GM18526 (cell line): ENCODE data around the gene HTATIP2.

Source experiments
- POLR2A ChIP-seq: IDR thresholded peaks from 3 replicates; pipeline ENCODE4 v1.6.1; 2011; ENCODE audit not compliant: insufficient read length; ENCODE audit errors: extremely low read depth

The HTATIP2 gene

GRCh38 chr11:20363500-20364340 lies at the start of gene HTATIP2:
Gene HTATIP2 (plus strand): TSS chr11:20363714. CDS start chr11:20364238, 524 bp downstream.
- TF ChIP-seq POLR2A = peak; percentile 76

GRCh38 chr11:20315800-20316199 lies 47.7 kb upstream of the HTATIP2 start:
- no peak for TF ChIP-seq POLR2A

DNA sequence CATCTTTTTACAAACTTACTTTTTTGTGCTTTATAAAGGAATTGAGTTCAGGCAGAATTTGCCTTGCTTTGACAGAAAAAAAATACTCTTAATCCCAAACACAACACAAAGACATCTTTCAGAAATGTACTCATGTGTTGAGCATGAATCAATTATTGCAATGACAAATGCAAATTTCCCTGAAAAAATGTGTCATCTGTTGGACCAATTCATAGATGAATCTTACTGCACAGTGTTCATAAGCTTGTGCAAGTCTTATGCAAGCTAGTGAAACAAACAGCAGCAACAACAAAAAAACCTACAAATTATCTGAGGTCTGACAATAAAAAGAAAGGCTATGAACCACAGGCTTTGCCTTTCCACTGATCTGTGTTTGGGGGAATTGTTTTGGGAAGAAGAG lies 42.3 kb upstream of the HTATIP2 start:
- no peak for TF ChIP-seq POLR2A

- no peak for TF ChIP-seq POLR2A
Observed at GRCh38 chr11:20327377-20327935, 36.1 kb upstream of the HTATIP2 start.

- TF ChIP-seq POLR2A = no peak
Observed at GRCh38 chr11:20336056-20336455, 27.5 kb upstream of the HTATIP2 start.

DNA sequence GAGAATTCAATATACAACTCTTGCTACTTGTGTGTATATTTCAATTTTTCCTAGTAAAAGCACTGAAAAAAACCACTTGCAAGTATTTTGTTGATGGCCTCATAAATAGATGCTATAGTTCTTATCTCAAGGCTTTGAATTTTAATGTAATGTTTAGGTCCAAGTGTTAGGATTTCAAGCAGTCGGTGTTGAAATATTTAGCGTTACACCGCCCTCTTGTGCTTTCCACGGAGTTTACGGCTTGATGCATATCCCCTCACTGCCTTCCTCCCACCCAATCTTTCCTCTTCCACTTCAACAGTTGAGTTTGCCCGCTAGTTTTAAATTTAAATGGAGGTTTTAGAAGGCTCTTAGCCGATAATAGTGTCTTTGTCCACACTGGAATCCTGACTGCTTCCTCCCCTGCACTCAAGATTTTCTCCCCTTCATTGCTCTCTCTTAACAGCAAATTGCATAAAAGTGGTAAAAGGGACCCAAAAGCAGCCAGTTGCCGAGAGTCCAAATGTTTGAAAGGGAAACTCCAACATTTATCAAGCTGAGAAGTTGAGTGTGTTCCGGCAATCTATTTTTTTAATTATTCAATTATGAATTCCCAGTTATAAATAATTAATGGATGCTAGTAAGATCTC lies 25.9 kb upstream of the HTATIP2 start:
- TF ChIP-seq POLR2A = no peak

DNA sequence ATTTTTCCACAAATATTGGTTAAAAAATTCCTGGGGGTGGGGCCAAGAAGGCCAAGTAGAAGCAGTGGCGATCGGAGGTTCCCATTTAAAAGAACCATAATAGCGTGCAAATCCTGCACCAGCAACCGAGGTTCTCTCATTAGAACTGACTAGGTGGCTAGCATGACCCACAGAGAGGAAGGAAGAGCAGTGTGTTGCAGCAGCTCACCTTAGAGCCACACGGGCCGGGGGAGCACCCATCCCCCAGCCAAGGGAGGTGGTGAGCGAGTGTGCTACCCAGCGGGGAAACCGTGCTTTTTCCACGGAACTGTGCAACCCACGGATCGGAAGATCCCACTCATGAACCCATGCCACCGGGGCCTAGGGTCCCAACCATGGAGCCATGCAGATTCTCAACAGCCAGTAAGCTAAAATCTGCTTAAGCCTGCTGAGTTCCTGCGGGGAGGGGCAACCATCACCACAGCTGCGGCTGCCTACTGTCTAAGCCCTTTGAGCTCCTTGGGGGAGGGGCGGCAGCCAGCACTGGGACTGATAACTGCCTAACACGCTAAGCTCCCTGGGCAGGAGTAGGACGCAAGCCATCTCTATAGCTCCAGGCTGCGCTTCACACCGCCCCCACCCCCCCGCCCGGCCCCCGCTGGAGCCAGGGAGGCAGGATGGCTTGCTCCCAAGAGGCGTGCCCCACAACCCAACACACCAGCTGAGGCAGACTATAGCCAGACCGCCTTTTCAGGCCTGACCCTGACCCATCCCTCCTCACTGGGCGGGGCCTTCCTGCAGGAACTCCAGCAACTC lies 21.0 kb upstream of the HTATIP2 start:
- no peak for TF ChIP-seq POLR2A

GRCh38 chr11:20351136-20351535 lies 12.4 kb upstream of the HTATIP2 start:
- no peak for TF ChIP-seq POLR2A

DNA sequence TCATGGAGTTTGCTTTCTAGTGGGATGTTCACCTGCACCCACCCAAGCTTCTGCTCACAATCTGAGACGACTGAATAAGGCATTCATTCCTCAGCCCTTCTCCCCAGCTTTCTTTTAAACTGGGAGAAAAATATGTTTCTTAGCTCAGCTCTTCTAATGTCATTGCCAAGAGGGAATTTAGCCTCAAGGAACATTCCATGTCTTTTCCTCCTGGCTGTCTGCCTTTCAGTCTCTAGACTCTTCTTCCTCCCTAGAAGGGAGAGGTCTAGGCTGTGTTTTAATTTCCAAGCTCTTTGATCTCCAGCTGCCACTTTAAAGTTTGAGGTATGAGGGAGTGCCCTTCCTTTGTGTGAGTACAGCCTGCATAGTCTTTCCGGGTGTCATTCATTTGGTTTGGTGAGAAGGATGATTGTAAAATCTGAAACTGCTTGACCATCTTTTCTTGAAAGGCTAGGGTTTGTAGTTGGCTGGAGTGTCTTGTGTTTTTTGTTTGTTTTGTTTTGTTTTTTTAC lies 11.7 kb upstream of the HTATIP2 start:
- no peak for TF ChIP-seq POLR2A

GRCh38 chr11:20353829-20354434 lies 9.6 kb upstream of the HTATIP2 start:
- no peak for TF ChIP-seq POLR2A

- TF ChIP-seq POLR2A = no peak
Observed at GRCh38 chr11:20355221-20356219, 8.0 kb upstream of the HTATIP2 start.

DNA sequence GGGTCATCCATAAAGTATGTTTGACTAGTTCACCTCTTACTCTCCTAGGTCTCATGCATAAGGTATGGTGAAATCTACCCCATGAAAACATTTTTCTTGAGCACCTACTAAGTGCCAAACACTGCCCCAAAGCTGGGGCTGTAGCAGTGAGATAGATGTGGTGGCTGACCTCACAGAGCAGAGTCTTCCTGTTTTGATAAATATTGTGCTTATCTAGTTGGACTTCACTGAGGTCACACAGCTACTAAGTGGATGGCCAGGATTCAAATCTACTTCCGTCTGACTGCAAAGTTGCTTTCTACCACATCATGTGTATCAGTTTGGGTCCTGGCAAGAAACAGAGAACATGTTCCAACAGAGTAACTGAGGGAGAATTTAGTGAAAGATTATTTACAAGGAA lies 6.4 kb upstream of the HTATIP2 start:
- no peak for TF ChIP-seq POLR2A

DNA sequence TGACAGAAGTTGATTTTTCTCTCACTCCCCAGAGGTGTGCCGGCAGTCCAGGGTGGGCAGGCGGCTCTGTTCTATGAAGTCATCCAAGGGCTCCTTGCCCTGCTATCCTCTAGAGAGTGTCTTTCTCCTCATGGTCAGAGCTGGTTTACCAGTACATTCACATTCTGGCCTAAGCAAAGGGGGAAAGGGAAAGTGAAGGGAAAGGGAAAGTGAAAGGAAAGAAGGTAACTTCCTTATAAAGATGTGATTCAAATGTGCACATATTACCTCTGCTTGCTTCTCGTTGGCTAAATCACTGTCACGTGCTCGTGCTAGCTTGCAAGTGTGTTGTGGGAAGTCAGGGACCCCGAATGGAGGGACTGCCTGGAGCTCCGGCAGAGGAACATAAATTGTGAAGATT lies 2.9 kb upstream of the HTATIP2 start:
- TF ChIP-seq POLR2A = no peak

GRCh38 chr11:20362481-20362880 lies 1.0 kb upstream of the HTATIP2 start:
- TF ChIP-seq POLR2A = no peak
